Measurements from ENCODE around the gene PPP2R2C. TPM values are rescaled to one million over a fixed set of nuclear protein-coding genes. Genes with fewer than 3 reads are reported as not detected.

Gene PPP2R2C
- total RNA-seq, 1 experiment from 2014 or later, result 32.9 TPM

DNA sequence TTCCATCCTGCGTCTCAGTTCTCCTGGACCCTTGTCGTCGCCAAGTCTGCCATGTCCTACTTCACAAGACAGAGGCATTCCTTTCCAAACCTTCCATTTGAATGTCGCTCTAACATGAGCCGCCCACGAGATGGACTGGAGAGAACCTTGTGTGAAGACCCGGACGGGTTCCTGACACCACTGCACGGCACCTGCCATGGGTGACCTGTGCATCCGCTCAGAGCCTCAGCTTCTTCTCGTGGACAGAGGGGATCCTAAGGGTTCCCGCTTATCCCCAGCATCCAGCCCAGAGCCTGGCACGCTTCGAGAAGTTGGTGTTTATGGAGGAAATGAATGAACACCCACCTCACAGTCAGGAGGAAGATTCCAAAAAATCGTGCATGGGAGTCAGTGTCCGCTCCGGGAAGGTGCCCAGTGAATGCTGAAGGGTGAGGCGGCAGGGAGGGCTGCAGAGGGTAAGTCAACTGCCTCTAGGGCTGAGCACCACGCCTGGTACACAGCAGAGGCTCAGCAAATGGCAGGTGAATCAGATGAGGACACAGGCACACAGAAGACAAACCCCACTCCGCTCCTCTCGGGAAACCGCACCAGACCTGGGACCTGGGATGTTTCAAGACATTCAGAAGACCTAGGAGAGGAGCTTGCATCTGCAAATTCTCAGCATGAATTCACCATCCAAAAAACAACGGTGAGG lies 150.2 kb downstream of the PPP2R2C start:
- no peaks in the 10 kb centered on the region for H3K79me2 ChIP-seq (ENCODE audit: insufficient read depth, low read length)
- H3K27me3 ChIP-seq (ENCODE audit: insufficient read depth, low read length), result no peaks in the 10 kb centered on the region
- CTCF ChIA-PET, result interaction anchor here (0.7 to 12.2 kb wide), 2 partner anchors 61 to 70 kb away, joined by 3 to 201 read pairs; no protein-coding TSS in a partner anchor
- H4K20me1 ChIP-seq (ENCODE audit: insufficient read depth), result no peaks in the 10 kb centered on the region
- H3K36me3 ChIP-seq (ENCODE audit: control insufficient read depth in 1 of 2, insufficient read depth in 2 of 2, low read length in 2 of 2), result no peaks in the 10 kb centered on the region
- no peak for TF ChIP-seq EZH2 (IDR thresholded peaks at IDR 0.05)
- TF ChIP-seq SIN3A (IDR thresholded peaks at IDR 0.05; ENCODE audit: low read depth), result no peak
- no peak for TF ChIP-seq POLR2AphosphoS5 (IDR thresholded peaks at IDR 0.05; ENCODE audit: low read depth, low read length)
- no peak for TF ChIP-seq TCF7L2 (IDR thresholded peaks at IDR 0.05; ENCODE audit: borderline replicate concordance, extremely low read depth, insufficient read depth, insufficient read length)
- TF ChIP-seq, protein P1, sequence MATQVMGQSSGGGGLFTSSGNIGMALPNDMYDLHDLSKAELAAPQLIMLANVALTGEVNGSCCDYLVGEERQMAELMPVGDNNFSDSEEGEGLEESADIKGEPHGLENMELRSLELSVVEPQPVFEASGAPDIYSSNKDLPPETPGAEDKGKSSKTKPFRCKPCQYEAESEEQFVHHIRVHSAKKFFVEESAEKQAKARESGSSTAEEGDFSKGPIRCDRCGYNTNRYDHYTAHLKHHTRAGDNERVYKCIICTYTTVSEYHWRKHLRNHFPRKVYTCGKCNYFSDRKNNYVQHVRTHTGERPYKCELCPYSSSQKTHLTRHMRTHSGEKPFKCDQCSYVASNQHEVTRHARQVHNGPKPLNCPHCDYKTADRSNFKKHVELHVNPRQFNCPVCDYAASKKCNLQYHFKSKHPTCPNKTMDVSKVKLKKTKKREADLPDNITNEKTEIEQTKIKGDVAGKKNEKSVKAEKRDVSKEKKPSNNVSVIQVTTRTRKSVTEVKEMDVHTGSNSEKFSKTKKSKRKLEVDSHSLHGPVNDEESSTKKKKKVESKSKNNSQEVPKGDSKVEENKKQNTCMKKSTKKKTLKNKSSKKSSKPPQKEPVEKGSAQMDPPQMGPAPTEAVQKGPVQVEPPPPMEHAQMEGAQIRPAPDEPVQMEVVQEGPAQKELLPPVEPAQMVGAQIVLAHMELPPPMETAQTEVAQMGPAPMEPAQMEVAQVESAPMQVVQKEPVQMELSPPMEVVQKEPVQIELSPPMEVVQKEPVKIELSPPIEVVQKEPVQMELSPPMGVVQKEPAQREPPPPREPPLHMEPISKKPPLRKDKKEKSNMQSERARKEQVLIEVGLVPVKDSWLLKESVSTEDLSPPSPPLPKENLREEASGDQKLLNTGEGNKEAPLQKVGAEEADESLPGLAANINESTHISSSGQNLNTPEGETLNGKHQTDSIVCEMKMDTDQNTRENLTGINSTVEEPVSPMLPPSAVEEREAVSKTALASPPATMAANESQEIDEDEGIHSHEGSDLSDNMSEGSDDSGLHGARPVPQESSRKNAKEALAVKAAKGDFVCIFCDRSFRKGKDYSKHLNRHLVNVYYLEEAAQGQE (IDR thresholded peaks at IDR 0.05; ENCODE audit: low read depth), result no peak
- TF ChIP-seq SP1 (IDR thresholded peaks at IDR 0.05; ENCODE audit: low read depth), result no peak
- TF ChIP-seq FOSL1 (IDR thresholded peaks at IDR 0.05; ENCODE audit: low read depth), result no peak
- no peak for TF ChIP-seq EZH2phosphoT487 (IDR thresholded peaks at IDR 0.05; ENCODE audit: borderline replicate concordance)
- no peak for TF ChIP-seq POLR2A (IDR thresholded peaks at IDR 0.05; ENCODE audit: borderline replicate concordance, extremely low read depth, insufficient read depth, insufficient read length)
- TF ChIP-seq ELF1 (IDR thresholded peaks at IDR 0.05; ENCODE audit: borderline replicate concordance, low read depth), result no peak
- no peak for TF ChIP-seq ZFX (IDR thresholded peaks at IDR 0.05)
- no peak for TF ChIP-seq JUND (IDR thresholded peaks at IDR 0.05)
- TF ChIP-seq SRF (IDR thresholded peaks at IDR 0.05; ENCODE audit: low read depth), result no peak
- TF ChIP-seq CEBPB (IDR thresholded peaks at IDR 0.05; ENCODE audit: low read depth), result no peak
- no peak for TF ChIP-seq RAD21 (IDR thresholded peaks at IDR 0.05; ENCODE audit: low read depth)
- TF ChIP-seq, protein P2, sequence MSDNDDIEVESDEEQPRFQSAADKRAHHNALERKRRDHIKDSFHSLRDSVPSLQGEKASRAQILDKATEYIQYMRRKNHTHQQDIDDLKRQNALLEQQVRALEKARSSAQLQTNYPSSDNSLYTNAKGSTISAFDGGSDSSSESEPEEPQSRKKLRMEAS (IDR thresholded peaks at IDR 0.05), result no peak
- POLR2A ChIA-PET, result no interaction called here
- H2AFZ ChIP-seq (ENCODE audit: low read depth, low read length, poor library complexity, severe bottlenecking), result no peak overlapping the region
- no TSS peak for BruUV-seq (replicated peaks)
- H3K27ac ChIP-seq (ENCODE audit: low read depth, low read length), result no peak overlapping the region
- peaks cover 8 to 16% of the 10 kb centered on the region in 2 experiments for H3K4me1 ChIP-seq (ENCODE audit: control insufficient read depth in 1 of 2, insufficient read depth in 2 of 2, low read length in 2 of 2)
- no peaks in the 10 kb centered on the region for H3K9me2 ChIP-seq (ENCODE audit: insufficient read depth)
- RAD21 ChIA-PET (ENCODE audit: low non-redundant PET in 1 of 2, low total read pairs in 2 of 2, uncharacterized antibody in 2 of 2, unreplicated experiment in 2 of 2), result no interaction called here
- ATAC-seq, result no peak
- H3K9me3 ChIP-seq (ENCODE audit: control insufficient read depth in 1 of 2, insufficient read depth in 1 of 2, low read depth in 1 of 2, low read length in 2 of 2), result no peaks in the 10 kb centered on the region
- intact Hi-C loops (cut with micrococcal nuclease), result no loop called here
- no peak overlapping the region for H3K4me3 ChIP-seq (replicated peaks in 1 of 2; ENCODE audit: low read depth in 1 of 2, low read length in 2 of 2)
- no peak overlapping the region for H3K9ac ChIP-seq (ENCODE audit: low read length)
- DNase-seq (ENCODE audit: low read depth, low spot score), result no peak
- no peak overlapping the region for H3K4me2 ChIP-seq (ENCODE audit: low read length)

Measured in HCT116 (cell line).